CD14-positive monocyte (primary cell): ENCODE measurements around the gene SGMS1. TPM values are rescaled to one million over a fixed set of nuclear protein-coding genes. Genes with fewer than 3 reads are reported as not detected.

Source experiments
- DNase-seq, 3 donors: peaks; one replicate each; pipeline ENCODE4 v3.0.0-alpha.2; 2011 to 2022
- H2AFZ ChIP-seq: 2 replicates; pipeline ENCODE4 v1.6.0; 2012; ENCODE audit warnings: mild to moderate bottlenecking, low read depth, low read length, inconsistent platforms; ENCODE audit not compliant: insufficient read depth, poor library complexity, severe bottlenecking
- H3K27ac ChIP-seq, 2 donors: 1 replicate in 1 of 2; 2 replicates in 1 of 2; pipeline ENCODE4 v1.5.1; 2012 to 2013; ENCODE audit warnings: low read length in 2 of 2, control low read depth in 1 of 2, inconsistent platforms in 1 of 2, low read depth in 1 of 2, mild to moderate bottlenecking in 1 of 2
- H3K27me3 ChIP-seq, 2 donors: one replicate each; pipeline versions ENCODE4 v1.6.0 to v1.6.1; 2011 to 2013; ENCODE audit warnings: low read length in 2 of 2; ENCODE audit not compliant: control insufficient read depth in 2 of 2, insufficient read depth in 2 of 2
- H3K36me3 ChIP-seq, 2 donors: replicated peaks in 1 of 2; 1 replicate in 1 of 2; 2 replicates in 1 of 2; pipeline versions ENCODE4 v1.5.1 to v1.6.1; 2012 to 2013; ENCODE audit warnings: low read length in 2 of 2, control low read depth in 1 of 2, inconsistent platforms in 1 of 2, mild to moderate bottlenecking in 1 of 2; ENCODE audit not compliant: insufficient read depth in 2 of 2, control insufficient read depth in 1 of 2
- H3K4me1 ChIP-seq, 2 donors: 1 replicate in 1 of 2; 2 replicates in 1 of 2; pipeline versions ENCODE4 v1.5.1 to v1.6.1; 2012 to 2013; ENCODE audit warnings: low read length in 2 of 2, control low read depth in 1 of 2, inconsistent platforms in 1 of 2, mild to moderate bottlenecking in 1 of 2, moderate library complexity in 1 of 2; ENCODE audit not compliant: insufficient read depth in 2 of 2, control insufficient read depth in 1 of 2
- H3K4me2 ChIP-seq: replicated peaks from 2 replicates; pipeline ENCODE3; 2012; ENCODE audit warnings: low read length, moderate library complexity, mild to moderate bottlenecking; ENCODE audit not compliant: poor library complexity, severe bottlenecking; ENCODE audit errors: extremely low read depth
- H3K4me3 ChIP-seq, 3 experiments: fragments of 200-600 bp in 1 of 3; sonication (generic) in 1 of 3; replicated peaks in 1 of 3; 1 replicate in 2 of 3; 2 replicates in 1 of 3; pipeline ENCODE4 v1.5.1; 2011 to 2013; ENCODE audit warnings: low read length in 3 of 3, mild to moderate bottlenecking in 3 of 3, control low read depth in 2 of 3, low read depth in 2 of 3, inconsistent platforms in 1 of 3, moderate library complexity in 1 of 3
- H3K79me2 ChIP-seq: 2 replicates; pipeline ENCODE4 v1.6.0; 2012; ENCODE audit warnings: mild to moderate bottlenecking, control low read depth, inconsistent platforms, low read length, moderate library complexity; ENCODE audit not compliant: insufficient read depth
- H3K9ac ChIP-seq: 2 replicates; pipeline ENCODE4 v1.6.0; 2017; ENCODE audit warnings: low read length, mild to moderate bottlenecking; ENCODE audit not compliant: insufficient read depth, poor library complexity, severe bottlenecking
- H3K9me3 ChIP-seq, 2 donors: replicated peaks in 1 of 2; 1 replicate in 1 of 2; 2 replicates in 1 of 2; pipeline versions ENCODE4 v1.5.1 to v1.6.1; 2012 to 2013; ENCODE audit warnings: low read length in 2 of 2, control low read depth in 1 of 2; ENCODE audit not compliant: control insufficient read depth in 1 of 2, insufficient read depth in 1 of 2
- H4K20me1 ChIP-seq: 2 replicates; pipeline ENCODE4 v1.6.0; 2012; ENCODE audit warnings: mild to moderate bottlenecking, low read length, control low read depth, moderate library complexity; ENCODE audit not compliant: insufficient read depth
- H3K27ac Mint-ChIP-seq, 7 donors: one replicate each; pipeline ENCODE4 v1.8.0; 2020; ENCODE audit warnings: mild to moderate bottlenecking in 7 of 7, mixed read lengths in 7 of 7, moderate library complexity in 6 of 7, inconsistent platforms in 2 of 7
- H3K27me3 Mint-ChIP-seq, 3 donors: one replicate each; pipeline ENCODE4 v1.8.0; 2021 to 2022; ENCODE audit warnings: low read depth in 3 of 3, mild to moderate bottlenecking in 3 of 3, mixed read lengths in 3 of 3, moderate library complexity in 3 of 3, inconsistent platforms in 1 of 3
- H3K36me3 Mint-ChIP-seq, 2 donors: one replicate each; pipeline ENCODE4 v1.8.0; 2020; ENCODE audit warnings: mixed read lengths in 2 of 2, inconsistent platforms in 1 of 2, mild to moderate bottlenecking in 1 of 2
- H3K4me1 Mint-ChIP-seq: one replicate; pipeline ENCODE4 v1.8.0; 2020; ENCODE audit warnings: mild to moderate bottlenecking, mixed read lengths
- H3K4me3 Mint-ChIP-seq, 2 donors: one replicate each; pipeline ENCODE4 v1.8.0; 2020; ENCODE audit warnings: mild to moderate bottlenecking in 2 of 2, mixed read lengths in 2 of 2, moderate library complexity in 1 of 2
- H3K9me3 Mint-ChIP-seq, 7 donors: one replicate each; pipeline ENCODE4 v1.8.0; 2020 to 2022; ENCODE audit warnings: mixed read lengths in 7 of 7, mild to moderate bottlenecking in 6 of 7, moderate library complexity in 6 of 7, inconsistent platforms in 2 of 7
- CTCF ChIP-seq: fragments of 200-600 bp; IDR thresholded peaks from one replicate; pipeline ENCODE4 v1.8.0; 2022; ENCODE audit warnings: antibody characterized with exemption, mild to moderate bottlenecking
- WGBS: methylation state at CpG from one replicate; pipeline ENCODE4 v1.1.5; 2013; ENCODE audit warnings: missing lambda C conversion rate; ENCODE audit not compliant: insufficient coverage; 5-methylcytosine and 5-hydroxymethylcytosine counted together
- intact Hi-C, 2 donors: fragments of 100-400 bp; cut with micrococcal nuclease; formaldehyde crosslinking; loops; one replicate each; pipeline versions ENCODE4 v1.15.0 to v1.15.1; 2023
- polyA plus RNA-seq, 3 donors: library from polyadenylated mRNA; depleted of rRNA in 1 of 3; unstranded in 2 of 3; stranded (reverse) in 1 of 3; fragments of 300-500 nt in 2 of 3; fragments of >200 nt in 1 of 3; fragmentation: Illumina TruSeq in 2 of 3; gene quantifications; 1 replicate in 2 of 3; 2 replicates in 1 of 3; pipeline ENCODE4 v1.2.3, GENCODE V29; 2012 to 2021

SGMS1 gene
- polyA plus RNA-seq, 3 donors = 19.5 to 20.6 (median 20.4) TPM

- H3K36me3 Mint-ChIP-seq = peaks cover 6 to 12% of the 10 kb centered on the region in 2 donors
- DNase-seq = no peak
- no peak overlapping the region for H3K4me3 ChIP-seq
- peaks cover 0 to 1% (median 0%) of the 10 kb centered on the region in 3 donors for H3K27me3 Mint-ChIP-seq
- no peaks in the 10 kb centered on the region for H3K79me2 ChIP-seq
- no peaks in the 10 kb centered on the region for H3K36me3 ChIP-seq
- H3K9me3 Mint-ChIP-seq = no peaks in the 10 kb centered on the region
- no peaks in the 10 kb centered on the region for H3K4me1 ChIP-seq
- H3K4me1 Mint-ChIP-seq = peaks cover 3% of the 10 kb centered on the region
- H3K27ac Mint-ChIP-seq = no peak overlapping the region
- intact Hi-C loops = no loop called here
- no peak overlapping the region for H3K4me3 Mint-ChIP-seq
- H3K9me3 ChIP-seq = no peaks in the 10 kb centered on the region
- no peaks in the 10 kb centered on the region for H3K27me3 ChIP-seq
- no peak overlapping the region for H2AFZ ChIP-seq
- H3K9ac ChIP-seq = no peak overlapping the region
- no peak overlapping the region for H3K27ac ChIP-seq
- H4K20me1 ChIP-seq = peaks cover 44% of the 10 kb centered on the region
- TF ChIP-seq CTCF = no peak
- H3K4me2 ChIP-seq = no peak overlapping the region
- WGBS = no CpG with 5 or more reads among the region's 1 CpG
Observed at GRCh38 chr10:50560370-50560769, 63.4 kb downstream of the SGMS1 start.

GRCh38 chr10:50558371-50558770 is 65.4 kb downstream of the SGMS1 start:
- H3K4me1 ChIP-seq = no peaks in the 10 kb centered on the region
- H3K27me3 ChIP-seq = no peaks in the 10 kb centered on the region
- H3K27me3 Mint-ChIP-seq = peaks cover 0 to 1% (median 0%) of the 10 kb centered on the region in 3 donors
- no peaks in the 10 kb centered on the region for H3K36me3 ChIP-seq
- no peak for DNase-seq
- TF ChIP-seq CTCF = no peak
- peak overlapping the region in 1 of 7 donors; percentile 7 for H3K27ac Mint-ChIP-seq
- H3K4me3 ChIP-seq = no peak overlapping the region
- no peak overlapping the region for H2AFZ ChIP-seq
- no peaks in the 10 kb centered on the region for H3K79me2 ChIP-seq
- peaks cover 3% of the 10 kb centered on the region for H3K4me1 Mint-ChIP-seq
- no peak overlapping the region for H3K27ac ChIP-seq
- WGBS = 93% methylated on average over 4 of the region's 5 CpGs
- peaks cover 3 to 13% of the 10 kb centered on the region in 2 donors for H3K36me3 Mint-ChIP-seq
- intact Hi-C loops = no loop called here
- no peak overlapping the region for H3K9ac ChIP-seq
- no peak overlapping the region for H3K4me3 Mint-ChIP-seq
- no peak overlapping the region for H3K4me2 ChIP-seq
- H4K20me1 ChIP-seq = peaks cover 56% of the 10 kb centered on the region
- H3K9me3 Mint-ChIP-seq = no peaks in the 10 kb centered on the region
- H3K9me3 ChIP-seq = no peaks in the 10 kb centered on the region
